HG03280 (cell line): ENCODE results near the gene CRACDL.

Source experiments
- ATAC-seq: cut with Tn5 transposase; IDR thresholded peaks from one replicate; pipeline ENCODE4 v1.9.1; 2021; ENCODE audit warnings: mild to moderate bottlenecking, moderate library complexity; ENCODE audit not compliant: unreplicated experiment

The CRACDL gene

GRCh38 chr2:98927027-98927426 is 9.0 kb downstream of the CRACDL start:
- no peak for ATAC-seq

- no peak for ATAC-seq
Observed at GRCh38 chr2:98926601-98927000, 9.4 kb downstream of the CRACDL start.

GRCh38 chr2:98924910-98925309 is 11.1 kb downstream of the CRACDL start:
- ATAC-seq: no peak

- no peak for ATAC-seq
Observed at GRCh38 chr2:98924038-98924830, 11.8 kb downstream of the CRACDL start.

- ATAC-seq: no peak
Observed at GRCh38 chr2:98923244-98923940, 12.6 kb downstream of the CRACDL start.

GRCh38 chr2:98921062-98921461 is 15.0 kb downstream of the CRACDL start:
- ATAC-seq: no peak

GRCh38 chr2:98917031-98917471 is 19.0 kb downstream of the CRACDL start:
- ATAC-seq: no peak

- no peak for ATAC-seq
Observed at GRCh38 chr2:98915751-98916358, 20.2 kb downstream of the CRACDL start.

GRCh38 chr2:98914713-98915580 is 21.1 kb downstream of the CRACDL start:
- no peak for ATAC-seq

- ATAC-seq: no peak
Observed at GRCh38 chr2:98913916-98914712, 21.9 kb downstream of the CRACDL start.

- no peak for ATAC-seq
Observed at GRCh38 chr2:98912957-98913915, 22.8 kb downstream of the CRACDL start.

GRCh38 chr2:98912221-98912851 is 23.7 kb downstream of the CRACDL start:
- ATAC-seq: no peak

- ATAC-seq: no peak
Observed at GRCh38 chr2:98911376-98912154, 24.5 kb downstream of the CRACDL start.

GRCh38 chr2:98911126-98911375 is 25.0 kb downstream of the CRACDL start:
- ATAC-seq: no peak

- no peak for ATAC-seq
Observed at GRCh38 chr2:98910349-98911125, 25.5 kb downstream of the CRACDL start.

GRCh38 chr2:98909317-98910211 is 26.5 kb downstream of the CRACDL start:
- ATAC-seq: no peak
